ENCODE results near the gene FER. TPM values are rescaled to one million over a fixed set of nuclear protein-coding genes. Genes with fewer than 3 reads are reported as not detected.
"Not testable (repeated sequence)": the region's sequence is repeated elsewhere in the genome, so short reads cannot be mapped to it uniquely, and the experiment has no call there.

FER gene
- total RNA-seq, 1 experiment from 2014 or later = 2.3 TPM

GRCh38 chr5:109121225-109121624, 373.5 kb downstream of the FER start:
- no peak for DNase-seq (ENCODE audit: low spot score)

DNA sequence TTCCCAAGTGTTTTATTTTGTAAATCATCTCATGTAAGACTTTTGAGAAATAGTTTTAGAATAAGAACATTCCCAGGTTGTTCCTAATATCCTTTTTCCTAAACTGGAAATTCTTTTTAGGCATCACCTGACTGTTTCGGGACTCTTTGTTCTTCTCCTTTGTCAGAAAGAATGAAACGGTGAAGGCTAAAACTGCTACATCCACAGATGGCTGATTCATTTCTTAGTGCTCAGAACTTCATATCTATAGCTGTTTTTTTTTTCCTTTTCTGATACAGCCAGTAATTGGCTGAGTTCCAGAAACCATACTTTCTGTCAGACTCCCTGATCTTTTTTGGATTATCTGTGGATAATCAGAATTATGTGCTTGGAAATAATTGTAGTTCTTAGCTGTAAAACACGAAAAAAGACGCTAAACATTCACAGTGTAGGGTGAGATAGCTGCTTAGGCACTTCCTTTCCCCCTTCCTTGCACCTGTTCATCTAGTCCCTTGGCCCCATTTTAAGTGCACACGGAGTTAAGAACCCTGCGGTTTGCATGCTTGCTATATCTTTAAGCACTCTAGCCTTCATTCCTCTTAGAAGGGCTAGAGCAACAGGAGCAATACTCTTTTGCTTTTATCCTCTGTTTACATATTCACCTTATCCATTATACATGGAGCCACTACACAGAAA, 378.2 kb downstream of the FER start:
- DNase-seq (ENCODE audit: low spot score) = no peak

GRCh38 chr5:109126481-109126880, 378.8 kb downstream of the FER start:
- no peak for DNase-seq (ENCODE audit: low spot score)

DNA sequence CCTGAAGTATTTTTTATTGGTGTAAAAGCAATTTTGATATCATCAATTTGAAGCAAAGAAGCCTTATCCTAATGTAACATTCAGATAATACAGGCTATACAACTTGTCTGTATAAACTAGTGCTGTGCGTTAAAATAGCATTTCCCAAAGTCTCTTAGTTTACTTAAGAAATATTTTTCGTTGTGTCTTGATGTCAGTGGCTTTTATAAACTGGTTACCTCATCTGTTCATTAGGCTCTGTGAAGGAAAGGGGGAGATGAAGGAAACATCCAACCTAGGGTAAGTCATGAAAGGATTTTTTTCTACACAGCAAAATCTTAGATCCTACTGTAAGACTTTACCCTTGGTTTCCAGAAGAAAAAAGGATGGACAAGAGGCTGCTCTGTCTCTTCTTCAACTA, 389.2 kb downstream of the FER start:
- DNase-seq (ENCODE audit: low spot score) = no peak

GRCh38 chr5:109141222-109142200, 393.8 kb downstream of the FER start:
- peak; percentile 4 for DNase-seq (ENCODE audit: low spot score)

- no peak for DNase-seq (ENCODE audit: low spot score)
Measured at GRCh38 chr5:109143031-109143430, 395.3 kb downstream of the FER start.

DNA sequence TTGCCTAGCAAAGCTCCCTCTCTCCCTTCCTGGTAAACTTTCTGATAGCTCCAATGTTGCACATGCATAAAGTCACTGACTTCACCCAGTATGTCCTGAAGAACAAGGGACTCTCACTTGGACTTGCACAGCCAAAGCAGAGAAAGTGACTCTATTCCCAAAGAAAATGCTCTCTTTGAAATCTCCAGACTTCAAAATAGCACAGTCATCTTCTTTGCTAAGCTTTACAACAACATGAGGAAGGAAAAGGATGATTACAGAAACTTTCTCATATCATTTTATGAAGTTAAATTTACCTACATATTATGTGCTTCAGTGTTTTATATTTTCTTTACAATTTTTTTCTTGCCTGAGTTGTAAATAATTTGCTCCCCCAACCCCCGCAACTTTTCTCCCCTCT, 397.4 kb downstream of the FER start:
- DNase-seq (ENCODE audit: low spot score) = no peak

GRCh38 chr5:109146591-109146990, 398.9 kb downstream of the FER start:
- DNase-seq (ENCODE audit: low spot score) = no peak

DNA sequence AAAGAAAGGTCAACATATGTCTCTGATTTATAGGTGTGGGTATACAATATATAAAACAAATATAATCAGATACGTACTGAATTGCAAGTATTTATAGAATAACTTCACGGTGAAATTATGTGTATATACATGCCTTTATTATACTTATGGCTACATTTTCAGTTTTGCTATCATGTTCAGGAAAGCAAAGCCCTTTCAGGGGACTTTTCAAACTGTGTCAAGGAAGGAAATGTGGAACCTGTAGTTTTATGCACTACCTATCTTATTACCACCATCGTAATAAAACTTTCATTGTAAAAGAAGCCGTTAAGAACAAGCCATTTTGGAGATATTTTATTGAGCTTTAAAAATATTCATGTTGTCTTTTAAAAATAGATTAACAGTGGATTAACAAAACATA, 404.9 kb downstream of the FER start:
- DNase-seq (ENCODE audit: low spot score) = no peak

GRCh38 chr5:109155625-109156024, 407.9 kb downstream of the FER start:
- no peak for DNase-seq (ENCODE audit: low spot score)

DNA sequence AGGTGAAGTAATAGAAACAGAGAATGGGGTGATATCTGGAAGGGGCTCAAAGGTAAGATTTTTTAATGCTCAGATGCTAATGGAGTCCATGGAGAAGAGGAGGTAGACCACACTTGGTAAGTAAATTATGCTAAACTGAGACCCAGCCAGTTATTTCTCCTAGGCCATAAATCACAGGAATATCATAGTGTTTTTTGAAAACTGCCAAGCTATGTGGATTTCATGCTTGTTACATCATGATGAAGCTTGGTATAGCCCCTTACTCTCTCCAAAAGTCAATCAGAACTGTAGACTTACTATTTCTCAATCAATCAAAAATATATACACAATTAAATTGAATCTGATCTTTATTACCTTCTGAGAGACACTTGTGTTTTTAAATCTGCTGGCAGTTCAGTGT, 409.2 kb downstream of the FER start:
- DNase-seq (ENCODE audit: low spot score) = no peak

GRCh38 chr5:109160468-109160867, 412.8 kb downstream of the FER start:
- DNase-seq (ENCODE audit: low spot score) = no peak

DNA sequence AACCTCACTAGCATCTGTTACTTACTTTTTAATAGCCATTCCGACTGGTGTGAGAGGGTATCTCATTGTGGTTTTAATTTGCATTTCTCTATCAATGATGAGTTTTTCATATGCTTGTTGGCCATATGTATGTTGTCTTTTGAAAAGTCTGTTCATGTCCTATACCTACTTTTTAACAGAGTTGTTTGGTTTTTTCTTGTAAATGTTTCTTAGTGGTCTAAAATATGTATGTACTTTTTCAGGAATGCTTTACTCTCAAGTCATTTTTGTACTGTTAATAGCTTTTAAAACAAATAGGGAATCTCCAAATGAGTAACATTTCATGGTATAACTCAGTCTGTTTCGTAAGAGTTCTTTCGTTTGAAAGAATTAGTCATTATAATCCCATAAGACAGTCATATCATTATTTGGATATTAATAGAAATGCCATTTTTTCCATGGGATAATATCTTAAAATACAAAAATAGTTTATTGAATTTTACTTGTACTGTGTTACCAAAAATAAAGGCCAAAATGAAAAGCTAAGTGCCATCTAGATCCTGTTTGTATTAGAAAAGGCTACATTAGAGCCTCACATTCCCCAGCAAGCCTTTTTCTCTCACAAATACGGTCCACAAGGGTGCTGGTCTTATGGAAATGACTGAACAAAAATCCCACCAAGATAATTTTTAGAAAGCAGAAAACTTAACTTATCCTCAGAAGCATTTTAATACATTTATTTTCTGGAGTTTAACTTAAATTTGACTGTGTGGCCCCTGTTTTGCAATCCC, 414.4 kb downstream of the FER start:
- no peak for DNase-seq (ENCODE audit: low spot score)

DNA sequence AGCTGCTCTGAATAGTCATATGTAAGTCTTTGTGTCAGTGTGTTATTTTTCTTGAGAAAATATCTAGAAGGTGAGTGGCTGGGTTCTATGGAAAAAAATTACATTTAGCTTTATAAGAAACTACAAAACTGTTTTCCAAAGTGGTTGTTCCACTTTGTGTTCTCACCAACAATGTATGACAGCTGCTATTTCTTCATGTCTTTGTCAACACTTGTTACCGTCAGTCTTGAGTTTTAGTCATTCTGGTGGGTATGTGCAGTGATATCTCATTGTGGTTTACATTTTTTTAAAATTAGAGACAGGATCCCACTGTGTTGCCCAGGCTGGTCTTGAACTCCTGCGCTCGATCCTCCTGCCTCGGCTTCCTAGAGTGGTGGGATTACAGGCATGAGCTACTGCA, 415.6 kb downstream of the FER start:
- no peak for DNase-seq (ENCODE audit: low spot score)

GRCh38 chr5:109164001-109164400, 416.3 kb downstream of the FER start:
- DNase-seq (ENCODE audit: low spot score) = no peak

- no peak for DNase-seq (ENCODE audit: low spot score)
Measured at GRCh38 chr5:109167586-109167985, 419.9 kb downstream of the FER start.

- DNase-seq (ENCODE audit: low spot score) = no peak
Measured at GRCh38 chr5:109168151-109168550, 420.5 kb downstream of the FER start.

DNA sequence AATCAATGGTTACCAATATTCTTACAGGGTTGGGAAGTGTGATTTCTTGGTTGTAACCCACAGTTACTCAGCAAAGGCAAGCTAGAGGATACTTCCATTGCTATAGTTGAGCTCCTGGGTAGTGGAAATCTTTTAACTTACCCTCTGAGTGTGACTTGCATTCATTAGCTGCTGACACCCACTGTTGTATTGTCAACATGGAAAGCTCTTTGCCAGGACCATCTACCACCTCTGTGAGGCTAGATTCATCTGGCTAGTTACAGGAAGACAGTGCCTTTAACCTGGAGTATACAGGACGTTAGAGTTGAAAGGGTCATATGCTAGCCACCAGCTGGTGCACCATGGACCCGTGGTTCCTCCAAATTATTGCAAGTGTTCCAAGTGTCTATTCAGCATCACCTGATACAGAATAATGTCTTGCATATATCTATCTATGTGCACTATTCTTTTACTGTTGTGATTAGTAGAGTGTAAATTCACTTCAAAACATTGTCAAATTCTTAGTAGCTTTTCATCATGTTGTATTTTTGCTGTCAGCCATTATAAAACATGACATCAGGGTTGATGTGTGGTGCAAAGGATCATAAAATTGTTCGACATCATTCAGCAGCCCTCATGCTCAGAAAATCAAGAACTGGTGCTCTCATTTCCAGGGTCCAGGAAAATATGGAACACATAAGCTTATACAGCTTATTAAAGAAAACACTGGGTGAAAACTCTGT, 423.1 kb downstream of the FER start:
- DNase-seq (ENCODE audit: low spot score) = no peak

DNA sequence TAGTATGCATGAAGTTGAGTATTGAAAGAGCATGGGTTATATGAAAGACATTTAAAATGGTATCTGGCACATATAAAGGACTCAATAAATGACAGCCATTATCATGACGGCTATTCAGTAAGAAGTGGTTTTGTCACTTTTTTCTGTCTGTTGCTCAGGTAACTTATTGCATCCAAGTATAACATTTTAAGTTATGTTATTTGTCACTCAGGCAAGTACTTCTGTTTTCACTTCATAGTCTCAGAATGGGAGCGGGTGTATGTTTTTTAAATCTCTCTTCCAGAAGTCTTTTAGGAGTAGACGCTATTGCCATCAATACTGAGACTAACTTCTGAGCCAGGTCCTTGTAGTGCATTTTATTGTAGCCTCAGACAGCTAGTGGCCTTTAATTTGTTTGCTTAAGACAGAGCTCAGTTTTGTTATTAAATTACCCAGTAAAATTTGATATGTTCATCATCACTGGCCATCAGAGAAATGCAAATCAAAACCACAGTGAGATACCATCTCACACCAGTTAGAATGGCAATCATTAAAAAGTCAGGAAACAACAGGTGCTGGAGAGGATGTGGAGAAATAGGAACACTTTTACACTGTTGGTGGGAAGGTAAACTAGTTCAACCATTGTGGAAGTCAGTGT, 423.9 kb downstream of the FER start:
- not testable (repeated sequence) for DNase-seq (ENCODE audit: low spot score)

DNA sequence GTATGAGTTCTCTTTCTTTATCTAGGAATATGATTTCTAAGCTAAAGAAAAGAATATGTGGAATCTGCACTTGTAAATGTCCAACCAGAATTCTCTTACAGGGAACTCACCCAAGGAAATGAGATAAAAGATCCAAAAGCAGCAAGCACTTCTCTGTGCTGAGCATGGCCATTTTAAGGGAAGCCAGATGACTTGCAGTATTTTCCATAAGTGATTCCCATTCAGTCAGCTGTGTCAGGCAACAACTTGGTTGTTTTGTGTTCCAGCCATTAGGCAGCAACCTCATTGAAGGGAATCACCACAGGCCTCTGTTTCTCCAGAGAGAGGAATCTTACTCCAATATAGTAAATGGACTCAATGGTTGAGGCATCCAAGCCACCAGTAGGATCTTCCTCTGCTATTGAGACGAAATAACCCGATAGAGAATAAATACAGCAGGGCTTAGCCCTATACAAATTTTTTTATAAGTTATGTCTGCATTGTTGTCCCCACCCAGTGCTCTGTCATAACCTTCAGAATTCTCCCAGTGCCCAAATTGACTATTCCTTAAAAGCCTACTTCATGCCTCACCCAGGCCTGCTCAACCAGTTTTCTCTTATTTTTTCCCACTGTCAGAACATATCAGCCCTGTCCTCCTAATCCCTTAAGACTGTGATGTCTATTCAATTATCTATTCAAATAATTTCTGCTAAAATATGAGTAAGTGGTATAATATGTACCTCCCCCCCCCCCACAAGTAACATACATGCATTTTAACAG, 425.5 kb downstream of the FER start:
- no peak for DNase-seq (ENCODE audit: low spot score)
